Motor neuron (in vitro differentiated cells): Measurements from ENCODE around the gene KCNQ1. TPM values are rescaled to one million over a fixed set of nuclear protein-coding genes. Genes with fewer than 3 reads are reported as not detected.

ENCODE experiments used
- ATAC-seq, 8 experiments: fragments of 200-7000 bp; cut with Tn5 transposase; replicated peaks in 6 of 8; 2 replicates each; pipeline ENCODE4 v1.8.0; 2021; ENCODE audit warnings: mild to moderate bottlenecking in 8 of 8, moderate library complexity in 8 of 8
- H3K27ac ChIP-seq, 2 donors: fragments of 250-450 bp; sonication (Bioruptor Pico); 2 replicates each; pipeline ENCODE4 v1.9.0; 2021; ENCODE audit warnings: antibody characterized with exemption in 2 of 2, mild to moderate bottlenecking in 2 of 2, moderate library complexity in 1 of 2
- H3K4me1 ChIP-seq, 2 donors: fragments of 250-450 bp; sonication (Bioruptor Pico); replicated peaks in 1 of 2; 2 replicates each; pipeline ENCODE4 v1.6.1; 2021; ENCODE audit warnings: antibody characterized with exemption in 2 of 2, mild to moderate bottlenecking in 2 of 2, moderate library complexity in 1 of 2
- H3K4me3 ChIP-seq, 5 donors: fragments of 250-450 bp; sonication (Bioruptor Pico); 2 replicates each; pipeline ENCODE4 v1.9.0; 2021; ENCODE audit warnings: antibody characterized with exemption in 5 of 5, mild to moderate bottlenecking in 5 of 5, moderate library complexity in 4 of 5
- WGBS, 10 experiments: fragments of 450-650 bp; shearing (Covaris generic); methylation state at CpG; one replicate each; pipeline ENCODE4 v1.0.0; 2022; 5-methylcytosine and 5-hydroxymethylcytosine counted together
- in situ Hi-C, 9 experiments: fragments of 400-800 bp; cut with MboI; loops; one replicate each; pipeline ENCODE4 v1.15.0; 2021; ENCODE audit warnings: low sequenced_read_pairs in 9 of 9, low pct_unique_long_range_greater_than_20kb in 2 of 9; ENCODE audit not compliant: unreplicated experiment in 9 of 9
- total RNA-seq, 8 experiments: library from RNA; unstranded; fragments of 300-600 nt; gene quantifications; 2 replicates each; pipeline versions ENCODE4 v1.2.3 to v1.2.4, GENCODE V29; 2022

Gene KCNQ1
- total RNA-seq, 8 experiments from 2014 or later, result 0.04 to 0.66 (median 0.20) TPM; not detected in 2

DNA sequence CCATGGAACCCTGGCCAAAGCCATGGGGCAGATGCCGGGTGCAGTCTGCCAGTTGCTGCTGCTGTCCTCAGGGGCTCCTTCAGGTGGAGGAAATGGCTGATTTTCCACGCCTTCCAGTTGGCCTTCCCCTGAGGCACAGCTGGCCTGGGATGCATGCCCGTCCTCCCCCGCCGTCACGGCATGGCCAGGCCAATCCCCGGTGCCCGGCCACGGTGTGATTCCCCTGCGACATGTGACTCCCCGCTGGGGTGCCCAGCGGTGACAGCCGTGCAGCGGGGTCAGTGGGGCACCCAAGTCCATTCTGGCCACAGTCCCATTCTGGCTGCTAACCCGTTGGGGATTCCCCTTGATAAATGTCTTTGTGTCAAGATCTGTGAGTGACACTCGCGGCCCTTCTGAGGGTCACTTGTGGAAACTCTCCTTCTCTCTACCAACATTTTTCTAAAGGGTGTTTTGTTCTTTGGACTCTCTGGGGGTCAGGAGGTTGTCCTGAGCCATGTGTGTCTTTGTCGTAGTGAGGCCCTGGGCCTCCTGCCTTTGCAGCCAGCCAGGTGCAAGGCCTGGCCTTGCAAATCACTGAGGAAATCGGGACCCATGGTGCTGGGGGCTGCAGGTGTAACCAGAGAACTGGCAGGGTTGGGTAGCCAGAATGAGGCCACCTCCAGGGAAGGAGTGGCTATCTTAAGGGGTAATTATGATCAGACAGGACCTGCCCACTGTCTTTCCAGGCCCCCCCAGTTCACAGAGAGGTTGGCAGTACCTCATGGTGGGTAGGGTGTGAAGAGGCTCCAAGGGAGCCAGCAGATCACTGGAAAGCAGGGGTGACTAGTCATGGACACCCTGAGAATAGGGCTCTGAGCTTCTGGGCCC lies 217.9 kb downstream of the KCNQ1 start:
- no peak overlapping the region for H3K4me3 ChIP-seq
- H3K4me1 ChIP-seq, result no peaks in the 10 kb centered on the region
- ATAC-seq, result no peak
- in situ Hi-C loops, result no loop called here
- WGBS, 10 experiments, result 55 to 100% (median 80%) methylated on average over 1 to 13 of the region's 19 CpGs; no CpG with 5 or more reads in 4 of the 10 experiments
- no peak overlapping the region for H3K27ac ChIP-seq

DNA sequence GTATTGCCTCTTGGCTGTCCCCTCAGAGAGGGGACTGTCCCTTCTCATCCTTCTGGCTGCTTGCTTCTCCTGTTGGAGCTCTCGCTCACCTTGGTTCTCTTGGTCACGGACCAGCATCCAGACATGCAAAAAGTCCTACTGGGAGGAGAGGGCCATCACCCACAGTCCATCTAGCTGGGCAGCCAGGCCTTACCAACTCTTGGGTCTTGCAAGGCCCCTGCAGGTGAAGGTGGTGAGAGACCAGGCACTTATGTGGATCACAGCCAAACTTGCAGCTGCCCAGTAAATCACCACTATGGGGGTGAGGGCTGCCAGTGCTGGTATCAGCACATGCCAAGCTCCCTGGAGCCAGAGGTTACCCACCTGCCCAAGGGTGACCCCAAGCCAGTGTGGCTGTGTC lies 218.7 kb downstream of the KCNQ1 start:
- Histone ChIP-seq H3K4me1 (no peaks in the 10 kb centered on the region), H3K4me3 (no peak overlapping the region), H3K27ac (no peak overlapping the region)
- 100% methylated on average over 2 of the region's 2 CpGs; no CpG with 5 or more reads in 7 of the 10 experiments for WGBS, 10 experiments
- ATAC-seq, result no peak
- in situ Hi-C loops, result no loop called here

- Histone ChIP-seq H3K4me1 (no peaks in the 10 kb centered on the region), H3K4me3 (no peak overlapping the region), H3K27ac (no peak overlapping the region)
- in situ Hi-C loops, result no loop called here
- ATAC-seq, result peak in 1 of 8 experiments; percentile 11
These were observed 219.1 kb downstream of the KCNQ1 start for GRCh38 chr11:2663915-2664314.

DNA sequence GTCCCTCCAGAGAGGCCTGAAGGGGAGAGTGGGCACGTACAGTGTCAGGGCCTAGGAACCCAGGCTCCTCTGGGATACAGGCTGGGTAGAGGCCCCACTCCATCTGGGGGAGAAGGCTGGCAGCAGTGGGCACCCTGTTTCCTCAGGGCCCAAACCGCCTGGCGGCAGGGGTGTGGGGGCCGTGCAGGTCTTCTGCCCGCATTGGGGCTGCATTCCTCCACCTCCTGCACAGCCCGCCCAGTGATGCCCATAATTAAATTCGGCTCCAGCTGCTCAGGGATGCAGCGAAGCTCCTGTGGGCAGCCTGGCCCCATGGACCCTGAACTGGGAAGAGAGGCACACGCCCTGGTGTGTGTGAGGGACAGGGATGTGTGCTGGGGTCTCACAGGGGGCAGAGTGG lies 219.6 kb downstream of the KCNQ1 start:
- Histone ChIP-seq H3K27ac (no peak overlapping the region), H3K4me3 (no peak overlapping the region), H3K4me1 (no peaks in the 10 kb centered on the region)
- WGBS, 10 experiments, result 40 to 96% methylated on average over 2 to 4 of the region's 9 CpGs; no CpG with 5 or more reads in 8 of the 10 experiments
- peak in 3 of 8 experiments; percentile 15 to 79 (median 53) for ATAC-seq
- in situ Hi-C loops, result no loop called here

GRCh38 chr11:2664791-2665525 lies 220.2 kb downstream of the KCNQ1 start:
- H3K27ac ChIP-seq, result no peak overlapping the region
- H3K4me1 ChIP-seq, result no peaks in the 10 kb centered on the region
- peak in 6 of 8 experiments; percentile 14 to 92 (median 54) for ATAC-seq
- WGBS, 10 experiments, result 92 to 100% (median 100%) methylated on average over 1 to 3 of the region's 14 CpGs; no CpG with 5 or more reads in 7 of the 10 experiments
- H3K4me3 ChIP-seq, result no peak overlapping the region
- in situ Hi-C loops, result no loop called here

DNA sequence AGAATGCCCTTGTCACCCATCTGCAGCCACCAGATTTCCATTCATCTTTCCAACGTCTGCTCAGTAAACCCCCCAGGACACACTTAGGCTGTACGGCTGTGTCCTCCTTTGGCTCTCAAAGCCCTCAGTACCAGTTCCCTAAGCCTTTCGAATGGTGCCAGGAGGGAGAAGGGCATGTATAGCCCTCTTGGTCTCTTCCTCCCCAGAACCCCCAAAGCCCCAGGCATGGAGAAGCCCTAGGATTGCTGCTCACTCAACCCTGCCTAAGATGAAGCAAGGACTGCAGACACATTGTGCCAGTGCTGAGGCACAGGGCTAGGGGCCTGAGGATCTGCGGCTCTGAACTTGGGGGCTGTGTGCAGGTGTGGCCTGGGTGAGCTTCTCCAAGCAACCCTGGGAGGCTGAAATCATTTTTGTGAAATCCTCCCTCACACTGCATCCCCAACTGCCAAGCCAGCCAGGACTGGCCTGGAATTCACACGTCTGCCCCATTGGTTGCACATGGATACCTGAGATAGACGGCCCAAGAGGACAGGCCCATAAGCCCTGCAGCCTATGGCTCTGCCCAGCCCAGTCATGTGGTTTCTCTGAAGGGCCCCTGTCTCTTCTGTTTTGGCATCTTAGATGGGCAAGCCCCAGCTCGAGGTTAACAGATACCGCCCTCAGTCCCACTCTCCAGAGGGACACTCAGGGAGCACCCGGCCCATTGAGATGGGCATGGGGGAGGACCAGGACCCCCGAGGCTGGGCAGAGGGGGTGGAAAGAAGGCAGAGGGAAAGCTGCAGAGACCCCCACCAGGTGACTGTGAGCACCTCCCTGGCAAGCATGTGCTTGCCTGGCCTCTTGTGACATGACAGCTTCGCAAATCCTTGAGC lies 221.0 kb downstream of the KCNQ1 start:
- ATAC-seq, result peak in 1 of 8 experiments; percentile 5
- Histone ChIP-seq H3K4me1 (no peaks in the 10 kb centered on the region), H3K27ac (no peak overlapping the region), H3K4me3 (no peak overlapping the region)
- 60 to 100% (median 87%) methylated on average over 1 to 5 of the region's 11 CpGs; no CpG with 5 or more reads in 4 of the 10 experiments for WGBS, 10 experiments
- in situ Hi-C loops, result no loop called here

- in situ Hi-C loops, result no loop called here
- no peaks in the 10 kb centered on the region for H3K4me1 ChIP-seq
- 60 to 100% (median 87%) methylated on average over 1 to 3 of the region's 6 CpGs; no CpG with 5 or more reads in 5 of the 10 experiments for WGBS, 10 experiments
- no peak overlapping the region for H3K4me3 ChIP-seq
- ATAC-seq, result no peak
- H3K27ac ChIP-seq, result no peak overlapping the region
These were observed 221.6 kb downstream of the KCNQ1 start for GRCh38 chr11:2666401-2666741.

DNA sequence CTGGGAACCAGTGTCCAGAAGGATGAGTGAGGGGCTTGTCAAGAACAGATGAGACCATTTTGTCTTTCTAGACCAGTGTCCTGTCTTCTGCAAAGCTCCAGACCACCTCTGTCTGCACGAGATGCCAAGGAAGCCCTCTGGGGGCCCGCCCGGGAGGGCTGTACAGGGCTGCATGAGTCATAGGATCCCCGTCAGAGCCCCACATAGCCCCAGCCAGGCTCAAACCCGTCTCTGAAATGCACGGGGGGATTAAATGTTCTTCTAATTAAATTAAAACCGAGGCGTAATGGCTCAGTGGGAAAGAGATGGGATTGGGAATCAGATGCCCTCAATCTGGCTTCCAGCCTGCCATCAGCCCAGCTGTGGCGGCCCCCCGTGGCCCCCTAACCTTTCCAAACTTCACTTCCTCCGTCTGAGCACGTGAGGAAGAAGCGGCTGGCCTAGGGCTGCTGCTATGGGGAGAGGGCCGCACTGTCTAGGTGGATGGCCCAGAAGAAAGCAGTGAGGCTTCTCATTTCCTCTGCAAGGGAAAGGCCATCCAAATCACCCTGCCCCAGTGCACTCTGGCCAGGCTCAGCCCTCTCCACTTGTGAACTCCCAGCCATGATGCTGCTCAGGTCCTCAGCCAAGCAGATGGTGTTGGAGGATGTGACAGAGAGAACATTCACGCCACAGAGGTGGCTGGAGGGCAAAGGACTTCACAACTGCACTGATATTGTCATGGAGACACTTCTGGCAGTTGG lies 222.2 kb downstream of the KCNQ1 start:
- 50 to 100% (median 68%) methylated on average over 1 to 6 of the region's 15 CpGs; no CpG with 5 or more reads in 2 of the 10 experiments for WGBS, 10 experiments
- in situ Hi-C loops, result no loop called here
- ATAC-seq, result no peak

GRCh38 chr11:2667940-2668339 lies 223.1 kb downstream of the KCNQ1 start:
- Histone ChIP-seq H3K4me1 (no peaks in the 10 kb centered on the region), H3K27ac (no peak overlapping the region), H3K4me3 (no peak overlapping the region)
- ATAC-seq, result no peak
- in situ Hi-C loops, result no loop called here
- WGBS, 10 experiments, result 80 to 100% (median 100%) methylated on average over 1 to 2 of the region's 2 CpGs; no CpG with 5 or more reads in 6 of the 10 experiments

More for the DNA sequence above, 222.2 kb downstream of the KCNQ1 start:
- Histone ChIP-seq H3K4me3 (no peak overlapping the region), H3K27ac (no peak overlapping the region), H3K4me1 (no peaks in the 10 kb centered on the region)

- ATAC-seq, result no peak
These were observed 224.1 kb downstream of the KCNQ1 start for GRCh38 chr11:2668876-2669275.

GRCh38 chr11:2669634-2670469 lies 225.0 kb downstream of the KCNQ1 start:
- Histone ChIP-seq H3K4me1 (no peaks in the 10 kb centered on the region), H3K27ac (no peak overlapping the region), H3K4me3 (no peak overlapping the region)
- 20 to 100% (median 91%) methylated on average over 1 to 5 of the region's 8 CpGs; no CpG with 5 or more reads in 4 of the 10 experiments for WGBS, 10 experiments
- ATAC-seq, result peak in 2 of 8 experiments; percentile 12 to 16
- in situ Hi-C loops, result no loop called here

More at GRCh38 chr11:2668876-2669275, 224.1 kb downstream of the KCNQ1 start:
- H3K27ac ChIP-seq, result no peak overlapping the region
- no peaks in the 10 kb centered on the region for H3K4me1 ChIP-seq
- H3K4me3 ChIP-seq, result no peak overlapping the region
- in situ Hi-C loops, result no loop called here
- WGBS, 10 experiments, result 24 to 100% (median 91%) methylated on average over 1 to 3 of the region's 5 CpGs; no CpG with 5 or more reads in 2 of the 10 experiments
